ENCODE measurements around the gene DIAPH2. TPM values are rescaled to one million over a fixed set of nuclear protein-coding genes. Genes with fewer than 3 reads are reported as not detected.

DIAPH2 gene
- total and polyA plus RNA-seq, 9 of the 15 experiments (the other 6 are each of a cell fraction or from before 2014, with no cell fraction given): 0.01 to 0.18 (median 0.07) TPM; not detected in 1

DNA sequence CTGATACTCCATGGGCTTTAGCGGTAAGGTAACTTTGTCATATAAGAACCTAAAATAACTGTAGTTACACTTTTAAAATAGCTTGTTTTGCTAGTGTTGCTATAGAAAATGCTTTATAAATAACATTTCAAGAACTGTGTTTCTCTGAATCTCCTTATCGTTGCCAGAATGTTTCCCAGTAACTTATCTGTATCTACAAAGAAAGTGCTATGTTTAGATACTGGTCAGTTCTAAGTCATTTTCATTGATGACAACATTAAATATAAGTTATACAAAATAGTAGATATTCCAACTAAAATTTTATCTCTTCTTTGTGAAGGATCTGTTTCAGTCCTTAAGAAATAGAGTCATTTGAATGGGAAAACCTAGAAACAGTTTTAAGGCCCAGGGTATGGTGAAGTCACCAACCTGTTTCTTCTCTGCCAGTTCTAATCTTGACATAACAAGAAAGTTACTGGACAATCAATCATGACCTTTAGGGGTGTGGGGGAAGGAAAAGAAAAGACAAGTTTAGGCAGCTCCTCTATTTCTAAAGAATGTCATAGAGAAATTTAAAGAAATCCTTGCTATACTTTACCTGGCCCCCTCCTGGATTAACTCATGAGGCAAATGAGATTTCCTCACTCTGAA, 625.0 kb downstream of the DIAPH2 start:
- intact Hi-C loops (cut with micrococcal nuclease) (no loop called here), in situ Hi-C loops (cut with MboI) (no loop called here)
- no peaks in the 10 kb centered on the region for H3K79me2 ChIP-seq (ENCODE audit: control insufficient read depth, insufficient read depth, low read length)
- no peak overlapping the region; the same call in 2 of the 3 replicates for H3K27ac ChIP-seq (ENCODE audit: extremely low read depth, low read depth, low read length)
- no peaks in the 10 kb centered on the region for H4K20me1 ChIP-seq (replicated peaks; ENCODE audit: control insufficient read depth, insufficient read depth, low read length)
- DNase-seq (ENCODE audit: extremely low read depth in 1 of 4, low spot score in 3 of 4) (peak in 2 of 4 experiments; percentile 5 to 13), ATAC-seq (peak; percentile 61; the same call in 2 of the 3 replicates), FAIRE-seq (no peak)
- ChIA-PET CTCF (ENCODE audit: low intra/inter-chr PET ratio) (no interaction called here), POLR2A (no interaction called here)
- no peak overlapping the region for H3K4me3 ChIP-seq
- no peaks in the 10 kb centered on the region for H3K27me3 ChIP-seq (ENCODE audit: control insufficient read depth in 2 of 2, insufficient read depth in 2 of 2, low read length in 2 of 2)
- no peak overlapping the region for H3K4me2 ChIP-seq (ENCODE audit: insufficient read depth, low read length)
- no peaks in the 10 kb centered on the region for H3K36me3 ChIP-seq (ENCODE audit: control insufficient read depth, insufficient read depth, low read length)
- peak; percentile 41; the same call in 1 of the 2 replicates for TF ChIP-seq CBFA2T3 (IDR thresholded peaks at IDR 0.05)
- TF ChIP-seq FOXJ2 (tag; IDR thresholded peaks at IDR 0.05): 0 out of 2 replicates have a peak, but pooled peaks have one; percentile 46
- peak; percentile 38; the same call in 1 of the 2 replicates for TF ChIP-seq STAT5A (IDR thresholded peaks at IDR 0.05; ENCODE audit: borderline replicate concordance, low read length)
- TF ChIP-seq TCF3 (CRISPR knock-in tag; IDR thresholded peaks at IDR 0.05): peak; percentile 17; the same call in 1 of the 2 replicates
- no peak for TF ChIP-seq MAFK (IDR thresholded peaks at IDR 0.05; ENCODE audit: low read length)
- TF ChIP-seq RFX1 (IDR thresholded peaks at IDR 0.05): peak; percentile 33; the same call in 1 of the 2 replicates
- TF ChIP-seq ARID1B (IDR thresholded peaks at IDR 0.05): peak; percentile 56
- no peak for TF ChIP-seq SOX6 (IDR thresholded peaks at IDR 0.05)
- peak; percentile 25 for TF ChIP-seq HDAC3 (IDR thresholded peaks at IDR 0.05; ENCODE audit: borderline replicate concordance, partially characterized antibody)
- peak; percentile 47 for TF ChIP-seq TAL1 (IDR thresholded peaks at IDR 0.05)
- TF ChIP-seq, protein P1, sequence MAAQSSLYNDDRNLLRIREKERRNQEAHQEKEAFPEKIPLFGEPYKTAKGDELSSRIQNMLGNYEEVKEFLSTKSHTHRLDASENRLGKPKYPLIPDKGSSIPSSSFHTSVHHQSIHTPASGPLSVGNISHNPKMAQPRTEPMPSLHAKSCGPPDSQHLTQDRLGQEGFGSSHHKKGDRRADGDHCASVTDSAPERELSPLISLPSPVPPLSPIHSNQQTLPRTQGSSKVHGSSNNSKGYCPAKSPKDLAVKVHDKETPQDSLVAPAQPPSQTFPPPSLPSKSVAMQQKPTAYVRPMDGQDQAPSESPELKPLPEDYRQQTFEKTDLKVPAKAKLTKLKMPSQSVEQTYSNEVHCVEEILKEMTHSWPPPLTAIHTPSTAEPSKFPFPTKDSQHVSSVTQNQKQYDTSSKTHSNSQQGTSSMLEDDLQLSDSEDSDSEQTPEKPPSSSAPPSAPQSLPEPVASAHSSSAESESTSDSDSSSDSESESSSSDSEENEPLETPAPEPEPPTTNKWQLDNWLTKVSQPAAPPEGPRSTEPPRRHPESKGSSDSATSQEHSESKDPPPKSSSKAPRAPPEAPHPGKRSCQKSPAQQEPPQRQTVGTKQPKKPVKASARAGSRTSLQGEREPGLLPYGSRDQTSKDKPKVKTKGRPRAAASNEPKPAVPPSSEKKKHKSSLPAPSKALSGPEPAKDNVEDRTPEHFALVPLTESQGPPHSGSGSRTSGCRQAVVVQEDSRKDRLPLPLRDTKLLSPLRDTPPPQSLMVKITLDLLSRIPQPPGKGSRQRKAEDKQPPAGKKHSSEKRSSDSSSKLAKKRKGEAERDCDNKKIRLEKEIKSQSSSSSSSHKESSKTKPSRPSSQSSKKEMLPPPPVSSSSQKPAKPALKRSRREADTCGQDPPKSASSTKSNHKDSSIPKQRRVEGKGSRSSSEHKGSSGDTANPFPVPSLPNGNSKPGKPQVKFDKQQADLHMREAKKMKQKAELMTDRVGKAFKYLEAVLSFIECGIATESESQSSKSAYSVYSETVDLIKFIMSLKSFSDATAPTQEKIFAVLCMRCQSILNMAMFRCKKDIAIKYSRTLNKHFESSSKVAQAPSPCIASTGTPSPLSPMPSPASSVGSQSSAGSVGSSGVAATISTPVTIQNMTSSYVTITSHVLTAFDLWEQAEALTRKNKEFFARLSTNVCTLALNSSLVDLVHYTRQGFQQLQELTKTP (IDR thresholded peaks at IDR 0.05; ENCODE audit: low read depth in 1 of 2, partially characterized antibody in 2 of 2): no peak
- TF ChIP-seq SMC3 (conservative IDR thresholded peaks at IDR 0.05; ENCODE audit: insufficient read depth, low read depth, low read length): no peak
- no peak for TF ChIP-seq ZNF707 (CRISPR knock-in tag; conservative IDR thresholded peaks at IDR 0.05)
- peak; percentile 60 for TF ChIP-seq MEIS2 (IDR thresholded peaks at IDR 0.05; ENCODE audit: partially characterized antibody)
- TF ChIP-seq MEF2D (tag; conservative IDR thresholded peaks at IDR 0.05; ENCODE audit: low read depth): no peak
- H3K4me1 ChIP-seq (replicated peaks in 1 of 2; ENCODE audit: control insufficient read depth in 2 of 2, insufficient read depth in 2 of 2, low read length in 2 of 2): no peaks in the 10 kb centered on the region
- no peak overlapping the region for H3K9ac ChIP-seq (ENCODE audit: insufficient read depth in 1 of 2, low read depth in 2 of 2, low read length in 2 of 2)
- H2AFZ ChIP-seq (ENCODE audit: low read depth, low read length): no peak overlapping the region
- BruUV-seq (replicated peaks): no TSS peak
- H3K9me1 ChIP-seq (ENCODE audit: control insufficient read depth, insufficient read depth, low read length): no peaks in the 10 kb centered on the region
- no peaks in the 10 kb centered on the region for H3K9me3 ChIP-seq (replicated peaks; ENCODE audit: control insufficient read depth, insufficient read depth, low read depth, low read length)
- 6% methylated on average over 2 of the region's 2 CpGs for WGBS (ENCODE audit: insufficient coverage, low coverage, missing lambda C conversion rate)
